Measurements from ENCODE around the gene CLDN10.

CLDN10 gene

GRCh38 chr13:95588134-95588533 is 35.6 kb downstream of the CLDN10 start:
- ATAC-seq (replicated peaks) (no peak), DNase-seq (no peak)
- peaks cover 15 to 35% of the 10 kb centered on the region in 2 donors for H3K27me3 Mint-ChIP-seq
- H3K4me3 Mint-ChIP-seq = no peak overlapping the region
- no peaks in the 10 kb centered on the region for H3K36me3 Mint-ChIP-seq (ENCODE audit: insufficient read depth)
- H3K9me3 Mint-ChIP-seq = peaks cover 0 to 2% of the 10 kb centered on the region in 2 donors
- H3K4me1 Mint-ChIP-seq (ENCODE audit: low read depth in 2 of 2) = no peaks in the 10 kb centered on the region
- H3K27ac Mint-ChIP-seq = no peak overlapping the region

DNA sequence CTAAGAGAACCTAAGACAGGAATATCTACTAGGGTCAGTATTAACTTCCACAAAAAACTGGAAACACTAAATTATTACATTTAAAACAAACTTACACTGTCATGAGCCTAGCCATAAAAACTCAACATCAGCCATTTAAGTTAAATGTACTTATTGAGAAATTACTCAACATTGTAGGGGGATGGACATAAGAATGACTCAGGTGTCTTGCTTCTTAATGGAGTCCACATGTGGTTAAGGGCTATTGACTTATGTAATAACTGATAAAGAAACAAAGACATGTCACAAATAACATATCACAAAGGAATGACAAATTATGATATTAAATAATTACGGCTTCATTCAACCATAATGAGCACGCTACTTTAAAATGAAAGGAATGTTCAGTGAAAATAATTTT is 36.2 kb downstream of the CLDN10 start:
- Mint-ChIP-seq H3K27ac (no peak overlapping the region), H3K9me3 (peaks cover 0 to 2% of the 10 kb centered on the region in 2 donors), H3K4me1 (ENCODE audit: low read depth in 2 of 2) (no peaks in the 10 kb centered on the region), H3K27me3 (peaks cover 14 to 34% of the 10 kb centered on the region in 2 donors), H3K4me3 (no peak overlapping the region), H3K36me3 (ENCODE audit: insufficient read depth) (no peaks in the 10 kb centered on the region)
- DNase-seq (no peak), ATAC-seq (replicated peaks) (no peak)

DNA sequence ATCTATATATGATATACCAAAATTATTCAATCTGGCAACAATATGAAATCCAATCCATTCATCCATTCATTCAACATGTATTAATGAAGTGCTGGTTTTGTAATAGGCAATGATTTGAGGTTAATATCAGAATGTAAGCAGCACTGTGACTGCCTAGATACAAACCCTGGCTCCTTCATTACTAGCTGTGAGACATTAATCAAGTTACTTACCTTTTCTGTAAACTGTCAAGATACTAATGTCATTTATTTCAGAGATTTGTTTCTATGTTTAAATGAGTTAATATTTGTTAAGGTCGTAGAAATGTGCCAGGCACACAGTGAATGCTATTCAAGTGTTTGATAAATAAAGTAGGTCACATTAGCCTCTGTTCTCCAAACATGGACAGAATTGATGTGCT is 40.9 kb downstream of the CLDN10 start:
- Mint-ChIP-seq H3K27ac (no peak overlapping the region), H3K4me3 (no peak overlapping the region), H3K9me3 (peaks cover 0 to 2% of the 10 kb centered on the region in 2 donors), H3K4me1 (ENCODE audit: low read depth in 2 of 2) (no peaks in the 10 kb centered on the region), H3K36me3 (ENCODE audit: insufficient read depth) (no peaks in the 10 kb centered on the region), H3K27me3 (peaks cover 21 to 47% of the 10 kb centered on the region in 2 donors)
- DNase-seq (no peak), ATAC-seq (replicated peaks) (no peak)

- Mint-ChIP-seq H3K9me3 (no peaks in the 10 kb centered on the region), H3K4me3 (no peak overlapping the region), H3K27ac (no peak overlapping the region), H3K4me1 (ENCODE audit: low read depth in 2 of 2) (no peaks in the 10 kb centered on the region), H3K36me3 (ENCODE audit: insufficient read depth) (no peaks in the 10 kb centered on the region), H3K27me3 (peaks cover 12 to 41% of the 10 kb centered on the region in 2 donors)
- ATAC-seq (replicated peaks) (no peak), DNase-seq (no peak)
Measured at GRCh38 chr13:95596701-95597100, 44.2 kb downstream of the CLDN10 start.

DNA sequence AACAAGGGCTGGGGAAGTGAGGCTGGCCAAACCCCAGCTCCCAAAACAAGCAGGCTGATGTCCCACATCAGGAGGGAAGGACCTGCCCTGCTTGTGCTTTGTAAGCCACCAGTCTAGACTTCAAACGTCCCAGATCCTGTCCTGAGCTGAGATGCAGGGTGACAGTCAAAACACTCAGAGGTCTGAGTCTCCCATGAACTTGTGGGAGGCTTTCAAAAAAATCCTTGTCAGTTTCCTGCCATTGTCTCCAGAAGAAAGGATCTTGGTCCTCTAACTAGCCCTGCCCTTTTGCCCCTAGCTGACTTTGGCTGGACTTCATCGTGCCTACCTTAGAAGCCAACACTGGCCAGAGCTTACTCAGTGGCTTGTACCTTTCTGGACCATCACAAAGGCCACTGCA is 48.7 kb downstream of the CLDN10 start:
- Mint-ChIP-seq H3K27me3 (peaks cover 24 to 48% of the 10 kb centered on the region in 2 donors), H3K4me1 (ENCODE audit: low read depth in 2 of 2) (no peaks in the 10 kb centered on the region), H3K4me3 (no peak overlapping the region), H3K9me3 (no peaks in the 10 kb centered on the region), H3K36me3 (ENCODE audit: insufficient read depth) (no peaks in the 10 kb centered on the region), H3K27ac (no peak overlapping the region)
- no peak for DNase-seq
- no peak for ATAC-seq (replicated peaks)

GRCh38 chr13:95601906-95602305 is 49.4 kb downstream of the CLDN10 start:
- DNase-seq (no peak), ATAC-seq (replicated peaks) (no peak)
- Mint-ChIP-seq H3K36me3 (ENCODE audit: insufficient read depth) (no peaks in the 10 kb centered on the region), H3K27me3 (peaks cover 24 to 42% of the 10 kb centered on the region in 2 donors), H3K4me3 (no peak overlapping the region), H3K27ac (no peak overlapping the region), H3K4me1 (ENCODE audit: low read depth in 2 of 2) (no peaks in the 10 kb centered on the region), H3K9me3 (no peaks in the 10 kb centered on the region)

GRCh38 chr13:95603887-95604555 is 51.5 kb downstream of the CLDN10 start:
- H3K36me3 Mint-ChIP-seq (ENCODE audit: insufficient read depth) = no peaks in the 10 kb centered on the region
- ATAC-seq (replicated peaks) = no peak
- no peak overlapping the region for H3K27ac Mint-ChIP-seq
- peaks cover 15 to 42% of the 10 kb centered on the region in 2 donors for H3K27me3 Mint-ChIP-seq
- no peaks in the 10 kb centered on the region for H3K4me1 Mint-ChIP-seq (ENCODE audit: low read depth in 2 of 2)
- H3K9me3 Mint-ChIP-seq = no peaks in the 10 kb centered on the region
- H3K4me3 Mint-ChIP-seq = no peak overlapping the region
- DNase-seq = no peak

GRCh38 chr13:95604556-95604915 is 52.0 kb downstream of the CLDN10 start:
- H3K27me3 Mint-ChIP-seq = peaks cover 15 to 43% of the 10 kb centered on the region in 2 donors
- no peak for DNase-seq
- no peak for ATAC-seq (replicated peaks)
- no peaks in the 10 kb centered on the region for H3K36me3 Mint-ChIP-seq (ENCODE audit: insufficient read depth)
- no peak overlapping the region for H3K4me3 Mint-ChIP-seq
- no peaks in the 10 kb centered on the region for H3K4me1 Mint-ChIP-seq (ENCODE audit: low read depth in 2 of 2)
- no peaks in the 10 kb centered on the region for H3K9me3 Mint-ChIP-seq
- no peak overlapping the region for H3K27ac Mint-ChIP-seq

GRCh38 chr13:95605448-95606125 is 53.1 kb downstream of the CLDN10 start:
- ATAC-seq (replicated peaks) = no peak
- no peaks in the 10 kb centered on the region for H3K9me3 Mint-ChIP-seq
- H3K27me3 Mint-ChIP-seq = peaks cover 15 to 43% of the 10 kb centered on the region in 2 donors
- H3K27ac Mint-ChIP-seq = no peak overlapping the region
- H3K4me3 Mint-ChIP-seq = no peak overlapping the region
- no peaks in the 10 kb centered on the region for H3K36me3 Mint-ChIP-seq (ENCODE audit: insufficient read depth)
- no peak for DNase-seq
- no peaks in the 10 kb centered on the region for H3K4me1 Mint-ChIP-seq (ENCODE audit: low read depth in 2 of 2)

DNA sequence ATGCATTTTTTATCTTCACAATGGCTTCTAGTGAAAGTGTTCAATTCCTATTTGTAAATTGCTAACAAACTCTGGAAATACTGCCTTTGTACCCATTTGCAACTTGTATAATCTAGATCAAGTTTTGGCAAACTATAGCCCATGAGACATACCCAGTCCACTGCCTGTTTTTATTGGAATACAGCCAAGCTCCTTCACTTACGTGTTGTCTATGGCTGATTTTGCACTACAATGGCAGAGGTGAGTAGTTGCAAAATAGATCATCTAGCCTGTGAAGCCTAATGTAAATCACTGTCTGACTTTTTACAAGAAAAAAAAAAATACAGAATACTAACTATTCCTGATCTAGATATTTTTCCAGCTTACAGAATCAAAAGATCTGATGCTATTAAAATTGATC is 54.8 kb downstream of the CLDN10 start:
- Mint-ChIP-seq H3K27me3 (peaks cover 7 to 30% of the 10 kb centered on the region in 2 donors), H3K27ac (no peak overlapping the region), H3K4me1 (ENCODE audit: low read depth in 2 of 2) (no peaks in the 10 kb centered on the region)

GRCh38 chr13:95608640-95609323 is 56.3 kb downstream of the CLDN10 start:
- Mint-ChIP-seq H3K4me3 (no peak overlapping the region), H3K27ac (no peak overlapping the region), H3K4me1 (ENCODE audit: low read depth in 2 of 2) (no peaks in the 10 kb centered on the region), H3K36me3 (ENCODE audit: insufficient read depth) (no peaks in the 10 kb centered on the region), H3K9me3 (no peaks in the 10 kb centered on the region), H3K27me3 (peaks cover 16 to 37% of the 10 kb centered on the region in 2 donors)
- no peak for DNase-seq
- no peak for ATAC-seq (replicated peaks)

More for the DNA sequence above, 54.8 kb downstream of the CLDN10 start:
- ATAC-seq (replicated peaks) = no peak
- Mint-ChIP-seq H3K9me3 (no peaks in the 10 kb centered on the region), H3K36me3 (ENCODE audit: insufficient read depth) (no peaks in the 10 kb centered on the region), H3K4me3 (no peak overlapping the region)
- no peak for DNase-seq

GRCh38 chr13:95614641-95615245 is 62.2 kb downstream of the CLDN10 start:
- ATAC-seq (replicated peaks) (no peak), DNase-seq (no peak)
- no peaks in the 10 kb centered on the region for H3K36me3 Mint-ChIP-seq (ENCODE audit: insufficient read depth)
- H3K4me3 Mint-ChIP-seq = no peak overlapping the region
- H3K27me3 Mint-ChIP-seq = peaks cover 20 to 57% of the 10 kb centered on the region in 2 donors
- H3K4me1 Mint-ChIP-seq (ENCODE audit: low read depth in 2 of 2) = no peaks in the 10 kb centered on the region
- H3K27ac Mint-ChIP-seq = no peak overlapping the region
- H3K9me3 Mint-ChIP-seq = no peaks in the 10 kb centered on the region

DNA sequence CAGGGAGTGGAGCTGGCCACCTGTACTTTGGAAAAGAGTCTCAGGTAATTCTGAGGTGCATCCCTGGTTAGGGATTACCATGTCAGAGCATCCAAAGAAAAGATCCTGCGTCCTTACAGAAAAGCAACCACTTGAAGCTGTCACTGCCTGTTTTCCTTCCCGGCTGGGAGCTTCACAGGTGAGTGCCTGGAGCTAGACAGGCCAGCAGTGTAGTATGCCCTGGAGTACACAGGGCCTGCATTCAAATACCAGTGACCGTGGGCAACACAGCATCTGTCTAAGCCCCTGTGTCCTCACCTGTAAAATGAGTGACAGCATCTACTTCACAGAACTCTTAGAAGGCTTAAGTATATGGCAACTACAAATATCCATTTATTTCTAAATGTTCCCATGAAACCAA is 63.0 kb downstream of the CLDN10 start:
- ATAC-seq (replicated peaks) (no peak), DNase-seq (no peak)
- Mint-ChIP-seq H3K4me1 (ENCODE audit: low read depth in 2 of 2) (no peaks in the 10 kb centered on the region), H3K27me3 (peaks cover 20 to 59% of the 10 kb centered on the region in 2 donors), H3K36me3 (ENCODE audit: insufficient read depth) (no peaks in the 10 kb centered on the region), H3K27ac (no peak overlapping the region), H3K9me3 (no peaks in the 10 kb centered on the region), H3K4me3 (no peak overlapping the region)
